Measurements from ENCODE around the gene DPT.

DNA sequence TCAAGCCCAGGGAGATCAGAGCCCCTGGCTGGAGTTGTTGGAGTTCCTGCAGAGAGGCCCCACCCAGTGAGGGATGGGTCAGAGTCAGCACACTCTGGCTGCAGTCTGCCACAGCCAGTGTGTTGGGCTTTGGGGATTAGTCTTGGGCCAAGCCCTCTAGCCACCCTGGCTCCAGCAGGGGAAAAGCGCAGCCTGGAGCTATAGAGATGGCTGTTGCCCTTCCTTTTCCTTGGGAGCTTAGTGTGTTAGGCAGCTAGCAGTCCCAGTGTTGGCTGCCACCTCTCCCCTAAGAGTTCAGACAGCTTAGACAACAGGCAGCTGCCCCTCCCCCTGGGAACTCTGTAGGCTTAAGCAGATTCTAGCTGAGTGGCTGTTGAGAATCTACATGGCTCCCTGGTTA is 45.1 kb downstream of the DPT start:
- no peak for TF ChIP-seq POLR2A (IDR thresholded peaks at IDR 0.05)
- TF ChIP-seq, protein P1, sequence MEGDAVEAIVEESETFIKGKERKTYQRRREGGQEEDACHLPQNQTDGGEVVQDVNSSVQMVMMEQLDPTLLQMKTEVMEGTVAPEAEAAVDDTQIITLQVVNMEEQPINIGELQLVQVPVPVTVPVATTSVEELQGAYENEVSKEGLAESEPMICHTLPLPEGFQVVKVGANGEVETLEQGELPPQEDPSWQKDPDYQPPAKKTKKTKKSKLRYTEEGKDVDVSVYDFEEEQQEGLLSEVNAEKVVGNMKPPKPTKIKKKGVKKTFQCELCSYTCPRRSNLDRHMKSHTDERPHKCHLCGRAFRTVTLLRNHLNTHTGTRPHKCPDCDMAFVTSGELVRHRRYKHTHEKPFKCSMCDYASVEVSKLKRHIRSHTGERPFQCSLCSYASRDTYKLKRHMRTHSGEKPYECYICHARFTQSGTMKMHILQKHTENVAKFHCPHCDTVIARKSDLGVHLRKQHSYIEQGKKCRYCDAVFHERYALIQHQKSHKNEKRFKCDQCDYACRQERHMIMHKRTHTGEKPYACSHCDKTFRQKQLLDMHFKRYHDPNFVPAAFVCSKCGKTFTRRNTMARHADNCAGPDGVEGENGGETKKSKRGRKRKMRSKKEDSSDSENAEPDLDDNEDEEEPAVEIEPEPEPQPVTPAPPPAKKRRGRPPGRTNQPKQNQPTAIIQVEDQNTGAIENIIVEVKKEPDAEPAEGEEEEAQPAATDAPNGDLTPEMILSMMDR (IDR thresholded peaks at IDR 0.05), result no peak
